Keratinocyte (primary cell): ENCODE measurements around the gene MAVS.

Experiments used
- CTCF ChIP-seq, 3 experiments: IDR thresholded peaks in 1 of 3; conservative IDR thresholded peaks in 1 of 3; optimal IDR thresholded peaks in 1 of 3; 2 replicates in 2 of 3; 3 replicates in 1 of 3; pipeline versions ENCODE3 to v1.5.1; 2011; ENCODE audit warnings: low read length in 3 of 3, mild to moderate bottlenecking in 3 of 3, moderate library complexity in 2 of 3, control low read depth in 1 of 3, inconsistent platforms in 1 of 3; ENCODE audit not compliant: insufficient read depth in 2 of 3; ENCODE audit errors: extremely low read depth in 1 of 3
- EZH2 ChIP-seq: IDR thresholded peaks from one replicate; pipeline ENCODE4 v1.6.1; 2012; ENCODE audit warnings: inconsistent platforms, mild to moderate bottlenecking, low read length, moderate library complexity

- no peak for TF ChIP-seq CTCF (optimal IDR thresholded peaks at IDR 0.05 in 1 of 3, IDR thresholded peaks at IDR 0.05 in 1 of 3, conservative IDR thresholded peaks at IDR 0.05 in 1 of 3; ENCODE audit: extremely low read depth in 1 of 3, insufficient read depth in 2 of 3, low read length in 3 of 3)
- no peak for TF ChIP-seq EZH2
These were observed 78.6 kb downstream of the MAVS start for GRCh38 chr20:3925113-3925695.
